ENCODE results near the gene GPR15LG. TPM values are rescaled to one million over a fixed set of nuclear protein-coding genes. Genes with fewer than 3 reads are reported as not detected.

GPR15LG gene
- total RNA-seq, 2 donors from 2014 or later = not detected

GRCh38 chr10:84204610-84205009 is 31.0 kb downstream of the GPR15LG start:
- Histone ChIP-seq H3K4me1 (no peaks in the 10 kb centered on the region), H3K36me3 (replicated peaks in 1 of 2; ENCODE audit: insufficient read depth in 1 of 2, low read depth in 2 of 2) (no peaks in the 10 kb centered on the region), H3K27me3 (no peaks in the 10 kb centered on the region), H3K9me3 (no peaks in the 10 kb centered on the region), H3K27ac (no peak overlapping the region), H3K4me3 (no peak overlapping the region)
- TF ChIP-seq POLR2A (IDR thresholded peaks at IDR 0.05) (no peak), CTCF (IDR thresholded peaks at IDR 0.05) (no peak)
- DNase-seq (no peak), ATAC-seq (no peak)
- intact Hi-C loops (cut with DNase I) = no loop called here
- WGBS, 2 donors = 77 to 86% methylated on average over 4 of the region's 4 CpGs

GRCh38 chr10:84205049-84205852 is 31.6 kb downstream of the GPR15LG start:
- ATAC-seq (no peak), DNase-seq (peak in 2 of 4 donors; percentile 25 to 48)
- H3K9me3 ChIP-seq = no peaks in the 10 kb centered on the region
- intact Hi-C loops (cut with DNase I) = no loop called here
- TF ChIP-seq CTCF (IDR thresholded peaks at IDR 0.05) (peak; percentile 15 to 46 (median 38)), POLR2A (IDR thresholded peaks at IDR 0.05) (no peak)
- no peaks in the 10 kb centered on the region for H3K4me1 ChIP-seq
- H3K4me3 ChIP-seq = no peak overlapping the region
- no peak overlapping the region for H3K27ac ChIP-seq
- no peaks in the 10 kb centered on the region for H3K36me3 ChIP-seq (replicated peaks in 1 of 2; ENCODE audit: insufficient read depth in 1 of 2, low read depth in 2 of 2)
- WGBS, 2 donors = 29 to 30% methylated on average over 8 of the region's 8 CpGs
- no peaks in the 10 kb centered on the region for H3K27me3 ChIP-seq

GRCh38 chr10:84205853-84206525 is 32.4 kb downstream of the GPR15LG start:
- intact Hi-C loops (cut with DNase I) = no loop called here
- no peak for DNase-seq
- WGBS, 2 donors = 41 to 59% methylated on average over 5 to 6 of the region's 6 CpGs
- Histone ChIP-seq H3K9me3 (no peaks in the 10 kb centered on the region), H3K4me3 (no peak overlapping the region), H3K27me3 (no peaks in the 10 kb centered on the region), H3K4me1 (no peaks in the 10 kb centered on the region), H3K27ac (no peak overlapping the region), H3K36me3 (replicated peaks in 1 of 2; ENCODE audit: insufficient read depth in 1 of 2, low read depth in 2 of 2) (no peaks in the 10 kb centered on the region)
- TF ChIP-seq POLR2A (IDR thresholded peaks at IDR 0.05) (no peak), CTCF (IDR thresholded peaks at IDR 0.05) (no peak)
- ATAC-seq = no peak

- DNase-seq (no peak), ATAC-seq (no peak)
- TF ChIP-seq CTCF (IDR thresholded peaks at IDR 0.05) (no peak), POLR2A (IDR thresholded peaks at IDR 0.05) (no peak)
- Histone ChIP-seq H3K4me1 (no peaks in the 10 kb centered on the region), H3K9me3 (no peaks in the 10 kb centered on the region), H3K36me3 (replicated peaks in 1 of 2; ENCODE audit: insufficient read depth in 1 of 2, low read depth in 2 of 2) (no peaks in the 10 kb centered on the region), H3K4me3 (no peak overlapping the region), H3K27me3 (no peaks in the 10 kb centered on the region), H3K27ac (no peak overlapping the region)
- WGBS, 2 donors = 56 to 74% methylated on average over 10 of the region's 10 CpGs
- intact Hi-C loops (cut with DNase I) = no loop called here
Measured at GRCh38 chr10:84208023-84208422, 34.4 kb downstream of the GPR15LG start.

Measured in body of pancreas (tissue), 4 donors.